GM15510 (cell line): Measurements from ENCODE around the gene RNF212.

ENCODE experiments used
- POLR2A ChIP-seq: IDR thresholded peaks from 3 replicates; pipeline ENCODE4 v1.6.1; 2011; ENCODE audit warnings: borderline replicate concordance; ENCODE audit not compliant: insufficient read length; ENCODE audit errors: extremely low read depth

RNF212 gene

DNA sequence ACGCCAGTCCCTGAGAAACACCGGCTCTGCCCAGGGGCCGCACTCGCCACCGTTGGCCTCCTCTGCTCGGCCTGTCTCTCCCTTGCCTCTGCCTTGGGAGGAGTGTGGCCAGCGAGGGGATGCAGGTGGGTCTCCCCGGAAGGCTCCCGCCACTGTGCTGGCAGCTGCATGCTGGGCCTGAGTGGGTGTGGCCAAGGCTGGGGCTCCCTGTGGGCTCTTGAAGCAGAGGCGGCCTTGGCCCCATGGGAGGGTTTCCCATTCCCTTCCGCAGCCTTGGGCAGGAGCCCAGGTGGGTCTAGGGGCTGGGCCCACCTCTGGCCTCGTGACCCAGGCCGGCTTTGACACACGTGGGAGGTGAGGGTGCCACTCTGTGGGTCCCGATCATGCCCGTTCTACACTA, 82.8 kb downstream of the RNF212 start:
- no peak for TF ChIP-seq POLR2A

DNA sequence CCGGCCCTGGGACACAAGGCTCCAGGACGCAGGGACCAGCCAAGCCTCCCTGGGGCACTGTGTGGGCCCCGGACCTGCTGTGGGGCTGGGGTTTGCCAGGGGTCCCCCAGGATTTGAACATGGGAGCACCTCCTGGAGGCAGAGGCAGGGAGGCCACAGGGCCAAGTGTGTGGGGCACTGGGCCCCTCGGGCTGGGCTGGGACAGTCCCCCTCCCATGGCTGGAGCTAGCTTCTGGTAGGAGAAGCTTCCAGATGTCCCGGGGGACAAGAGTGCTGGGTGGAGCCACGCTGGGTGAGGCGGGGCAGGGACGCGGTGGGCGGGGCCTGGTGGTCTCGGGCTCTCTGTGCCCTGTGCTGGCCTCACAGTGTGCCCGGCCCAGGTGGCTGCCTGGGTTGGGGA, 83.3 kb downstream of the RNF212 start:
- TF ChIP-seq POLR2A, result no peak

DNA sequence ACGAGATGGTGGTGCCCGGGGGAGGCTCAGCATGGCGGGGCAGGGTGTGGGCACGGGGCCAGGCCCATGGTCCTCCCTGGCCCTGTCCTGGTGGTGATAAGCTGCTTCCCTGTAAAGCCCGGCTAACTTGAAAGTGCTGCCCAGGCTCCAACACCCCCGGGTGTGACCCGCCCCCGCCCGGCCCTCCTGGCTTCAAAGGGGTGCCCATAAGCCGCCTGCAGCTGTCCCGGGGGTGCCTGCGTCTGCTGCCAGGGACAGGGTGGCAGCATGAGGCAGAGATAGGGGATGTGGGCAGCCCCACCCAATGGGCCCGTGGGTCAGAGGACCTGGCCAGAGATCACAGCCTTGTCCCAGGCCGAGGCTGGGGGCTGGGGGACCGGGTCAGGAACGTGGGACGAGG, 83.8 kb downstream of the RNF212 start:
- TF ChIP-seq POLR2A, result no peak

DNA sequence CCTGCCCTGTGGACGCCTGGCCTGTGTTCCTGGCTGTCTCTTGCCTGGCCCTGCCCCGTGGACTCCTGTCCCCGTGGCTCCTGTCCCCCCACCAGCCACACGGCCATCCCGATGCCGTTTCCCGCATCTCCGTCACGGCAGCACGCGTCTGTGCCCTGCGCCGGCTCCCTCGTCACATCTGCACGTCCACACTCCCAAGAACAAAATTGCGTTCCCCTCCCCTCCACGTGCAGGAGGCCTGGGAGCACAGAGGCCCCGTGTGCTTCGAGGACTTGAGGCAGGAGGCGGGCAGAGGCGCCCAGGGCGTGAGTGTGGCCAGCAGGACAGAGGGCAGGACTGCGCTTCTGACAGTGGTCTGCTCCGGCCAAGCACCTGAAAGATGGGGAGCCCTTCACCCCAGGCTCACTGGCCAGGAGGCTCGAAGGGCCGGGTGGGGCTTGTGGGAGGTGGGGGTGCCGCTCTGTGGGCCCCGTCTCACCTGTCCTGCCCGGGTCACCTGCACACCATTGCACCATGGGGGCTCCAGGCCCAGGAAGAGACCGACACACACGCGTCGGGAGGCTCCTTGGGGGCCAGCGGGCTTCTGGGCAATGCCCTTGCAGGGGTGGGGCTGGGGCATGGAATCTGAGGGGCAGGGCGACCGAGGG, 84.7 kb downstream of the RNF212 start:
- TF ChIP-seq POLR2A, result no peak

DNA sequence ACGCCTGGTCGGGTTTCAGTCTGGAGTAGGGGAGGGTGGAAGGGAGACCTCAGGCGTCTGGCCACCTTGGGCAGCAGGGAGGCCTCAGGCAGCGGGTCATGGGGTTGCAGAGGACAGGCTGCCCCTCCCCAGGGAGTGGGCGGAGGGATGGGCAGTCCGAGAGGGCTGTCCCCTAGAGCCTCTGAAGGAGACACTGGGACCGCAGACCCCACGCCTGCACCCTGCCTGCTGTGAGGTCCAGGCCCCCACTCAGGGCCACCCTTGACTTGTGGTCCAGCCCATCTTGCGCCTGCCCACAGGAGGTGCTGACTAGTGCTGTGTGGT, 85.5 kb downstream of the RNF212 start:
- no peak for TF ChIP-seq POLR2A

DNA sequence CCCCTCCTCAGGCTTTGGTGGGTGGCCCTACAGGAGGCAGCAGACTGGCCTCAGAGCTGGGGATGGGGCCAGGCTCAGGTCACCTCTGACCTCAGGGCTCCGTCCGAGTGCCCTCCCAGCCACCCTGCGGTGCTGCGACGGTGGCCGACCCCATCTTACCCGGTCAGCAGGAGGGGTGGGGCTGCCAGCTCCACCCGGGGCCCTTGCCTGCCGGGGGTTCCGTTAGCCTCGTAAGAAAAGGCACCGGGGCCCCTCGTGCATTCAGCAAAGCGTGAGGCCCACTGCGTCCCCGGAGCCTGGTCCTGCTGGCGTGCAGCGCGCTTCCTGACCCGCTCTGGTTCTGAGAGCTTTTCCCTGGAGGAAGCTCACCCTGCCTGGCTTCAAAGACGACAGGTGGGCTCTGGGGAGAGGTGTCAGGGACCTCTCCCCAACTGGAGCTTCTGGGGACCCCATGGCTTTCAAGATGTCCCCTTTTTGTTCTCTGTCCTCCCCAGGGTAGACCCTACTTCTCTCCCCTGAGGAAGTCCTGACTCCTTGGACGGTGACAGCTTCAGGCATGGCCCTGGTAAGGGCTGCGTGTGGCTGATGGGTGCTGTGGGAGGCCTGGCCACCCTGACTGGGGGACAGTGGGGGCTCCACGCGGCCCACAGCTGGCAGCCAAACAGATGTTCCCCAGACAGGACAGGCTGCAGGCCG, 86.0 kb downstream of the RNF212 start:
- TF ChIP-seq POLR2A, result no peak

DNA sequence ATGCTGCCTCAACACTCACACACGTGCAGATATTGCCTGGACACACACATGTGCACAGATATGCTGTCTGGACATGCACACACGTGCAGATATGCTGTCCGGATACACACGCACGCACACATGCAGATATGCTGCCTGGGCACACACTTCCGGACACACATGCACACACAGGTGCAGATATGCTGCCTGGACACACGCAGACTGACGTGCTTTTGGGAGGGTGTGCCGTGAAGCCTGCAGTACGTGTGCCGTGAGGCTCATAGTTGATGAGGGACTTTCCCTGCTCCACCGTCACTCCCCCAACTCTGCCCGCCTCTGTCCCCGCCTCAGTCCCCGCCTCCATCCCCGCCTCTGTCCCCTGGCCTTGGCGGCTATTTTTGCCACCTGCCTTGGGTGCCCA, 87.2 kb downstream of the RNF212 start:
- no peak for TF ChIP-seq POLR2A

DNA sequence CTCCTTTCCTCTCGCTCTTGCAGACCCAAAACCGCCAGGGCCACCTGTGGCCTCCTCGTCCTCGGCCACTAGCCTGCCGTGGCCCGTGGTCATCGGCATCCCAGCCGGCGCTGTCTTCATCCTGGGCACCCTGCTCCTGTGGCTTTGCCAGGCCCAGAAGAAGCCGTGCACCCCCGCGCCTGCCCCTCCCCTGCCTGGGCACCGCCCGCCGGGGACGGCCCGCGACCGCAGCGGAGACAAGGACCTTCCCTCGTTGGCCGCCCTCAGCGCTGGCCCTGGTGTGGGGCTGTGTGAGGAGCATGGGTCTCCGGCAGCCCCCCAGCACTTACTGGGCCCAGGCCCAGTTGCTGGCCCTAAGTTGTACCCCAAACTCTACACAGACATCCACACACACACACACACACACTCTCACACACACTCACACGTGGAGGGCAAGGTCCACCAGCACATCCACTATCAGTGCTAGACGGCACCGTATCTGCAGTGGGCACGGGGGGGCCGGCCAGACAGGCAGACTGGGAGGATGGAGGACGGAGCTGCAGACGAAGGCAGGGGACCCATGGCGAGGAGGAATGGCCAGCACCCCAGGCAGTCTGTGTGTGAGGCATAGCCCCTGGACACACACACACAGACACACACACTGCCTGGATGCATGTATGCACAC, 88.3 kb downstream of the RNF212 start:
- TF ChIP-seq POLR2A, result no peak

DNA sequence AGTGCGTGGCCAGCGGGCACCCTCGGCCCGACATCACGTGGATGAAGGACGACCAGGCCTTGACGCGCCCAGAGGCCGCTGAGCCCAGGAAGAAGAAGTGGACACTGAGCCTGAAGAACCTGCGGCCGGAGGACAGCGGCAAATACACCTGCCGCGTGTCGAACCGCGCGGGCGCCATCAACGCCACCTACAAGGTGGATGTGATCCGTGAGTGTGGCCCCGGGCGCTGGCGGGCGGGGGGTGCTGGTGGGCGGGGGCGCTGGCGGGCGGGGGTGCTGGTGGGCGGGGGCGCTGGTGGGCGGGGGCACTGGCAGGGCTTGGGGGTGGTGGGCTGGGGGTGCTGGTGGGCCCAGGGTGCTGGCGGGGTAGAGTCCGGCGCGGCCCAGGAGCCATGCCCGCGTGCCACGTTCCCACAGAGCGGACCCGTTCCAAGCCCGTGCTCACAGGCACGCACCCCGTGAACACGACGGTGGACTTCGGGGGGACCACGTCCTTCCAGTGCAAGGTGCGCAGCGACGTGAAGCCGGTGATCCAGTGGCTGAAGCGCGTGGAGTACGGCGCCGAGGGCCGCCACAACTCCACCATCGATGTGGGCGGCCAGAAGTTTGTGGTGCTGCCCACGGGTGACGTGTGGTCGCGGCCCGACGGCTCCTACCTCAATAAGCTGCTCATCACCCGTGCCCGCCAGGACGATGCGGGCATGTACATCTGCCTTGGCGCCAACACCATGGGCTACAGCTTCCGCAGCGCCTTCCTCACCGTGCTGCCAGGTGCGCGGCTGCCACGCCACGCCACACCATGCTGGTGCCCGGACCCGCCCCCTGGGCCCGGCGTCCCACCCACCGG, 89.2 kb downstream of the RNF212 start:
- no peak for TF ChIP-seq POLR2A

DNA sequence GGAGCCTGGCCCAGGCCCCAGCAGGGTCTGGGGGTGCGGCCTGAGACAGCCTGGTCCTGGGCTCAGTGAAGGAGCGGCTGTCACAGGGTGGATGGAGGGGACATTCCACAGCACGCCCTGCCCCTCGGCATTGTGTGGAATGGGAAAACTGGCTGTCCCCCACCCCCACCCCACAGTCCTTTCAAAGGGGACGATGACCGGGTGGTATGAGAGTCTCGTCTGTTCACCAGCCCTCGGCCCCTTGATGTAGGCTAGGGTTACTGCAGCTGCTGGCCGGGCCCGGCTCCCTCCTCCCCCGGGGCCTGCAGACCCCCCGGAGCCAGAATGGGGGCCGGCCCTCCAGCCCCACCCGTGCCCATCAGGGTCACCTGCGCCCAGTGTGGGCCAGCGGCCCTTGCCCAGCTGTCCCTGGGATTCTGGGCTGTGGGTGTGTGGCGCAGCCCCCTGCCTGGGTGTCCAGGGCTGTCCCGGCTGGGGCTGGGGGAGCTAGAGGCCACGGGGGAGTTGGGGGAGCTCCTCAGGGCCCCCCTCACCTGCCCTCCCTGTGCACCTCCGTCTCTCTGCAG, 90.2 kb downstream of the RNF212 start:
- TF ChIP-seq POLR2A, result no peak

DNA sequence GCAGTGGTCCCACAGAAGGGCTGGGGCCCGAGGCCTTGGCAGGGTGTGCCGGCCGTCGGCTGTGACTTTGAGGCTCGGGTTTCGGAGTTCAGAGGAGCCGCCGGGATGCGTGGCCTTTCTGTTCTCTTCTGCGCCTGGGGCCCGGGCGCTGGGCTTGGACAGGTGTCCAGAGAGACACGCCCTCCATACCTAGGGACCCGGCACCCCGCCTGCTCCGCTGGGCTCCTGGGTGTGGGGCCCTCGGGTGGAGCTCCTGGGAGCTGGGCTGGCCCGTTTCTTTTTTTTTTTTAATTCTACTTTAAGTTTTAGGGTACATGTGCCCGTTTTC, 90.7 kb downstream of the RNF212 start:
- no peak for TF ChIP-seq POLR2A

DNA sequence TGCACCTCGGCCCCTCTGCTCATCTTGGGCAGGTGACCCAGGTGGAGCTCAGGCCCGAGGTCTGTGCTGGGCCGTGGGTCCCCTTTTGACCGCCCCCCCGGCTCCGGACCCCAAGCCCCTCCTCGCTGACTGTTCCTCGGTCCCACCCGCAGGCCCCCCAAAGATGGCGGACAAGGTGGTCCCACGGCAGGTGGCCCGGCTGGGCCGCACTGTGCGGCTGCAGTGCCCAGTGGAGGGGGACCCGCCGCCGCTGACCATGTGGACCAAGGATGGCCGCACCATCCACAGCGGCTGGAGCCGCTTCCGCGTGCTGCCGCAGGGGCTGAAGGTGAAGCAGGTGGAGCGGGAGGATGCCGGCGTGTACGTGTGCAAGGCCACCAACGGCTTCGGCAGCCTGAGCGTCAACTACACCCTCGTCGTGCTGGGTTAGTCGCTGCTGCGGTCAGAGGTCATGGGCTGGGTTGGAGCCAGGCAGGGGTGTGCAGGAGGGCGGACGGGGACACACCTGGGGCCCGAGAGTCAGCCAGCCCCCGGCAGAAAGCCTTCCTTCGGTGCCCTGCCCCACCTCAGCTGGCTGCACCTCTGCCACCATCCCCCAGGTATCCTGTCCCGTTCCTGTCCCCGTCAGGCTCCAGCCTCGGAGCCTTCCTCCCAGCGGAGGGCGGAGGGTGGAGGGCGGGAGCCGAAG, 91.2 kb downstream of the RNF212 start:
- no peak for TF ChIP-seq POLR2A
